Medulla oblongata (tissue), 1 donor: ENCODE measurements around the gene B4GALNT3.

Experiments
- DNase-seq: peaks from one replicate; pipeline ENCODE4 v3.0.0-alpha.2; 2015; ENCODE audit errors: extremely low spot score

The B4GALNT3 gene

GRCh38 chr12:467591-467990, 7.9 kb downstream of the B4GALNT3 start:
- no peak for DNase-seq

GRCh38 chr12:468671-469389, 9.1 kb downstream of the B4GALNT3 start:
- no peak for DNase-seq

GRCh38 chr12:470133-470532, 10.4 kb downstream of the B4GALNT3 start:
- DNase-seq: no peak

- no peak for DNase-seq
Measured at GRCh38 chr12:473198-473597, 13.5 kb downstream of the B4GALNT3 start.

GRCh38 chr12:473863-474577, 14.3 kb downstream of the B4GALNT3 start:
- DNase-seq: no peak

- DNase-seq: no peak
Measured at GRCh38 chr12:475286-475685, 15.5 kb downstream of the B4GALNT3 start.

- DNase-seq: no peak
Measured at GRCh38 chr12:479161-479560, 19.4 kb downstream of the B4GALNT3 start.

GRCh38 chr12:480831-481816, 21.4 kb downstream of the B4GALNT3 start:
- DNase-seq: no peak

- DNase-seq: no peak
Measured at GRCh38 chr12:482061-482460, 22.3 kb downstream of the B4GALNT3 start.

- DNase-seq: no peak
Measured at GRCh38 chr12:484096-484495, 24.4 kb downstream of the B4GALNT3 start.

GRCh38 chr12:490260-490659, 30.5 kb downstream of the B4GALNT3 start:
- DNase-seq: no peak

- no peak for DNase-seq
Measured at GRCh38 chr12:495466-495865, 35.7 kb downstream of the B4GALNT3 start.

- DNase-seq: no peak
Measured at GRCh38 chr12:496736-497135, 37.0 kb downstream of the B4GALNT3 start.

GRCh38 chr12:497501-498160, 37.9 kb downstream of the B4GALNT3 start:
- DNase-seq: no peak

- peak; percentile 33 for DNase-seq
Measured at GRCh38 chr12:499837-500458, 40.2 kb downstream of the B4GALNT3 start.

- no peak for DNase-seq
Measured at GRCh38 chr12:501722-502447, 42.1 kb downstream of the B4GALNT3 start.

GRCh38 chr12:503111-503761, 43.5 kb downstream of the B4GALNT3 start:
- DNase-seq: no peak

- no peak for DNase-seq
Measured at GRCh38 chr12:505221-505620, 45.5 kb downstream of the B4GALNT3 start.

- no peak for DNase-seq
Measured at GRCh38 chr12:507391-507796, 47.7 kb downstream of the B4GALNT3 start.

GRCh38 chr12:508145-508544, 48.4 kb downstream of the B4GALNT3 start:
- no peak for DNase-seq
